GM21825 (cell line): Measurements from ENCODE around the gene IVD.
A peak's percentile ranks its signal among the peaks of the same experiment; 100 is the strongest.

Experiments
- ATAC-seq: cut with Tn5 transposase; IDR thresholded peaks from one replicate; pipeline ENCODE4 v1.9.1; 2021; ENCODE audit warnings: mild to moderate bottlenecking, moderate library complexity; ENCODE audit not compliant: unreplicated experiment

Gene IVD

GRCh38 chr15:40413036-40413435 is 7.4 kb downstream of the IVD start:
- no peak for ATAC-seq

- ATAC-seq: no peak
These were observed 9.2 kb downstream of the IVD start for GRCh38 chr15:40414816-40415215.

- ATAC-seq: no peak
These were observed 9.6 kb downstream of the IVD start for GRCh38 chr15:40415226-40415625.

GRCh38 chr15:40416056-40416455 is 10.5 kb downstream of the IVD start:
- no peak for ATAC-seq

- ATAC-seq: no peak
These were observed 12.5 kb downstream of the IVD start for GRCh38 chr15:40418126-40418525.

GRCh38 chr15:40420071-40420713 is 14.6 kb downstream of the IVD start:
- ATAC-seq: no peak

GRCh38 chr15:40420793-40421192 is 15.2 kb downstream of the IVD start:
- ATAC-seq: no peak

GRCh38 chr15:40421246-40422157 is 15.9 kb downstream of the IVD start:
- ATAC-seq: peak; percentile 73

GRCh38 chr15:40424483-40425115 is 19.0 kb downstream of the IVD start:
- no peak for ATAC-seq

- no peak for ATAC-seq
These were observed 20.1 kb downstream of the IVD start for GRCh38 chr15:40425681-40426080.

- ATAC-seq: no peak
These were observed 21.6 kb downstream of the IVD start for GRCh38 chr15:40427188-40427587.

GRCh38 chr15:40428185-40428584 is 22.6 kb downstream of the IVD start:
- ATAC-seq: no peak

- no peak for ATAC-seq
These were observed 23.6 kb downstream of the IVD start for GRCh38 chr15:40429068-40429710.

- ATAC-seq: no peak
These were observed 24.7 kb downstream of the IVD start for GRCh38 chr15:40430271-40430805.

GRCh38 chr15:40435023-40435709 is 29.6 kb downstream of the IVD start:
- ATAC-seq: no peak

- no peak for ATAC-seq
These were observed 30.1 kb downstream of the IVD start for GRCh38 chr15:40435710-40436089.

GRCh38 chr15:40436116-40436891 is 30.7 kb downstream of the IVD start:
- ATAC-seq: no peak

- no peak for ATAC-seq
These were observed 31.5 kb downstream of the IVD start for GRCh38 chr15:40436892-40437751.
